IPS-18c (cell line): Measurements from ENCODE around the gene UBE2A.
A peak's percentile ranks its signal among the peaks of the same experiment; 100 is the strongest.

ENCODE experiments used
- H3K4me3 ChIP-seq: 2 replicates; pipeline ENCODE4 v1.7.0; 2013; ENCODE audit warnings: low read depth, mild to moderate bottlenecking, low read length, moderate library complexity; ENCODE audit not compliant: insufficient read depth
- H3K9me3 ChIP-seq: one replicate; pipeline ENCODE4 v1.6.1; 2013; ENCODE audit warnings: mild to moderate bottlenecking, low read length, moderate library complexity; ENCODE audit not compliant: control insufficient read depth, insufficient read depth

UBE2A gene

GRCh38 chrX:119574394-119575266 lies at the start of gene UBE2A:
Gene UBE2A, plus strand, starts transcription at chrX:119574563. Its CDS starts 149 bp downstream, at chrX:119574712.
- peak within 1 kb of the TSS; percentile 71 for H3K4me3 ChIP-seq
- peaks cover 3% of the 10 kb centered on the region for H3K9me3 ChIP-seq

GRCh38 chrX:119529345-119530276 lies 44.8 kb upstream of the UBE2A start:
- Histone ChIP-seq H3K9me3 (peaks cover 4% of the 10 kb centered on the region), H3K4me3 (no peak overlapping the region)

- Histone ChIP-seq H3K4me3 (no peak overlapping the region), H3K9me3 (no peaks in the 10 kb centered on the region)
These were observed 36.9 kb upstream of the UBE2A start for GRCh38 chrX:119537487-119537886.

- Histone ChIP-seq H3K9me3 (peaks cover 2% of the 10 kb centered on the region), H3K4me3 (no peak overlapping the region)
These were observed 34.5 kb upstream of the UBE2A start for GRCh38 chrX:119539872-119540271.

- Histone ChIP-seq H3K9me3 (peaks cover 4% of the 10 kb centered on the region), H3K4me3 (no peak overlapping the region)
These were observed 33.2 kb upstream of the UBE2A start for GRCh38 chrX:119541188-119541587.

- H3K4me3 ChIP-seq: no peak overlapping the region
- H3K9me3 ChIP-seq: peaks cover 6% of the 10 kb centered on the region
These were observed 24.9 kb upstream of the UBE2A start for GRCh38 chrX:119549327-119550016.

- Histone ChIP-seq H3K9me3 (peaks cover 3% of the 10 kb centered on the region), H3K4me3 (no peak overlapping the region)
These were observed 21.9 kb upstream of the UBE2A start for GRCh38 chrX:119552508-119552907.

GRCh38 chrX:119565107-119565663 lies 9.2 kb upstream of the UBE2A start, which contains the start of gene STEEP1:
Gene STEEP1, minus strand, starts transcription at chrX:119565409. Its CDS starts 54 bp downstream, at chrX:119565355.
- Histone ChIP-seq H3K4me3 (peak within 1 kb of the TSS; percentile 55), H3K9me3 (peaks cover 4% of the 10 kb centered on the region)

GRCh38 chrX:119570351-119570835 lies 4.0 kb upstream of the UBE2A start:
- no peak overlapping the region for H3K4me3 ChIP-seq
- peaks cover 5% of the 10 kb centered on the region for H3K9me3 ChIP-seq

- peaks cover 5% of the 10 kb centered on the region for H3K9me3 ChIP-seq
- peak overlapping the region; percentile 46 for H3K4me3 ChIP-seq
These were observed 1.1 kb upstream of the UBE2A start for GRCh38 chrX:119573222-119573621.

- H3K4me3 ChIP-seq: peak overlapping the region; percentile 46
These were observed 446 bp upstream of the UBE2A start for GRCh38 chrX:119573840-119574393.

GRCh38 chrX:119579414-119579813 lies 5.1 kb downstream of the UBE2A start:
- Histone ChIP-seq H3K4me3 (no peak overlapping the region), H3K9me3 (peaks cover 3% of the 10 kb centered on the region)

More at GRCh38 chrX:119573840-119574393, 446 bp upstream of the UBE2A start:
- H3K9me3 ChIP-seq: peaks cover 3% of the 10 kb centered on the region

- peaks cover 3% of the 10 kb centered on the region for H3K9me3 ChIP-seq
- H3K4me3 ChIP-seq: no peak overlapping the region
These were observed 9.2 kb downstream of the UBE2A start for GRCh38 chrX:119583431-119584059.

- Histone ChIP-seq H3K9me3 (peaks cover 5% of the 10 kb centered on the region), H3K4me3 (no peak overlapping the region)
These were observed 15.4 kb downstream of the UBE2A start for GRCh38 chrX:119589810-119590209.

GRCh38 chrX:119602701-119603255 lies 28.4 kb downstream of the UBE2A start:
- H3K4me3 ChIP-seq: no peak overlapping the region
- H3K9me3 ChIP-seq: peaks cover 7% of the 10 kb centered on the region
